Activated CD4-positive, CD25-positive, alpha-beta regulatory T cell (primary cell): ENCODE data around the gene ATP10A.

Experiments
- DNase-seq, 4 experiments: peaks; one replicate each; lab custom pipeline; 2025; lab: John Stamatoyannopoulos, UW

ATP10A gene

GRCh38 chr15:25719101-25719985 is 143.8 kb downstream of the ATP10A start:
- DNase-seq, result no peak

DNA sequence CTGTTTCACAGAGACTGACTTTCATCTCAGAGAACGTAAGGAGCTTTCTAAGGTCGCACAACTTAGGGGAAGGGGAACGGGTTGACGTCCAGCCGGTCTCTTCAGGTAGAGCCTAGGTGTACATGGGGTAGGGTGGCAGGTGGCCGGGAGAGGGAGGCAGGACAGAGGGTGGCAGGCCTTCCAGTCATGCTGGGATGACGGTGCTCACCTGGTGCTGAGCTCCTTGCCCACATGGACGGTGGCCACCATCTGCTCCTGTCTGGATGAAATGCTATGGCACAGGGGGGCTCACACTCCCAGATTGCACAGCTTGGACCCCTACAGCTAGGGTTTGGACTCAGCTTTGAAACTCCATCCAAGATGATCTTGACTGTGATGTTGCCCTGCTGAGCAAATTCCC is 144.5 kb downstream of the ATP10A start:
- DNase-seq, result no peak

DNA sequence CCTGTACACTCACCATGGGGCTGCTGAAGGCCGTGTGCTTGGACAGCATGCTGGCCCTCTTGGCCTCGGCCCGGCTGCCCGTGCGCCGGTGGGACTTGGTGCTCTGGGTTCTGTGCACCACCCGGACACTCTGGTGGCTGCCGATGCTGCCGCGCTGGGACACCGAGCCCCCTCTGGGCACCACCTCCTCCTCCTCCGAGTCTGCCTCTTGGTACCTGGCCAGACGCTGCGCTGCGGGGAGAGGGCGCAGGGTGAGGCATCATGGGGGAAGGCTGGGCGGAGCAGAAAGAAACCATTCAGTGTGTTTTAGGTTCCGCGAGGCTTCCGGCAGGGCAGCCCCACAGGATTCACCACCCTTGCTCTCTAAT is 145.0 kb downstream of the ATP10A start:
- no peak for DNase-seq

DNA sequence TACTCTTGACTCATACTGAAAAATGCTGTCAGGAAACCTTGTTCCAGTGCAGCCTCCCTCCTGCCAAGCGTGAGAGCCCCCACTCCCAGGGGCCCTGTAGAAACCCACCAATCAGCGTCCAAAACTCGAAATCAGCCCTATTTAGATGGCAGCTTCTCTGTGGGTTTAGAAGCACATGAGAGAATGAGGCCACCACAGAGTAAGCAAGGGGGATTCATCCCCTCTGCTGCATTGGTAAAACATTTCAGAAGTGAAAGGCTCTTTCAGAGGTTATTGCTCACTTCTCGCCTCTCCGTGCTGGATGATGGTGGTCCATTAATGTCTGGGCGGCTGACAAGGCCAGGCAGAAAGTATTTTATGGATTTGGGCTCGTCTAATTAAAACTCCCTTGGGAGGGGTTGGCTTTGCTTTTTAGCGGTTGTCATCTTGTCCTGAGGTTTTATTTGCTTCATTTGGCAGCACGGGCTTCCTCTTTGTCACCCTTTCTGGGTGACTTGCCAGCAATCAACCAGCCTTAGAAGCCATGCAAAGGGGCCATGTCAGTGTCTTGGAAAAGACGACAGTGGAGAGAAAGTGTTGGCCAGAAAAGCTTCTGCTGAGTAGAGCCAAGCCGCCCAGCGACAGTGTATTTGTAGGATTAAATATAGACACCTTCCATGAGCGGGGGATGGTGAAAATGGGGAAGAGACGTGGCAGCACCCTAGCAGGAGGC is 145.5 kb downstream of the ATP10A start:
- no peak for DNase-seq

GRCh38 chr15:25717127-25717456 is 146.0 kb downstream of the ATP10A start:
- no peak for DNase-seq

- DNase-seq, result no peak
Measured at GRCh38 chr15:25716414-25717126, 146.6 kb downstream of the ATP10A start.

DNA sequence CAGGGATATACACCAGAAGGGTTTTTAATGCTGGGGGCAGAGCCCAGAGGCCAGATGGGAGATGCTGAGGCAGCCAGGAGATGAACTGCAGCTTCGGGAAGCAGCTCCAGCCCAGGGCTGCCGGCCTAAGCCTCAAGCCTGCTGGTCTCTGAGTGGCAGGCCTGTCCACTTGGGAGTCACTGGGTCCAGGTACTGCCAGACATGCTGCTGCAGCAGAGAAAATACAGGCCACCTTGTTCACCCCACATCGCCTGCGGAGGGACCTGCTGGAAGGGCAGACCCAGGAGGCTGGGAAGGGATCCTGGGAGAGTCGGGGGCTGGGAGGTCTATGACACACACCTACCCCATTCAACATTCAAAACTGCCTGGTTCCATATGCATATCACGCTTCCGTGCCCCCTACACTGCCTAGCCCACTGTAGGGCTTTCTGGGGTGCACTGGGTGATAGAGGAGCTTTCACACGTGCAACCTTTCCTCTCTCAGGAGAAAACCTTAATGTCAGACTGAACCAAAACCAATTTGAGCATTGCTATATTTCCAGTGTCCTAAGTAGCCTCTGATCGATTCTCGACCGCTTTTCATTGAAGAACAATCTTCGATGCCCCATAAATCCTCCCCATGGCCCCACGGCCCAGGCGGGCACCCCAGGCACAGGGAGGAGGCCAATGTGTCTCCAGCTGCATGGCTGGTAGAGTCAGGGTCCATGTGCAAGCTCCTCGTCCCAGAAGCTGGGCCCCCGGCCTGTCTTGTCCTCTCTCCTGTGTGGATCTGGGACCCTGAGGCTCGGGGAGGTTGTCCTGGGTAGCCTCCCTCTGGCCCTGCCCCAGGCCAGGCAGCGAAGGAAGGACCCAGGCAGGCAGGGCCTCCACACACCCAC is 147.4 kb downstream of the ATP10A start:
- DNase-seq, result no peak

DNA sequence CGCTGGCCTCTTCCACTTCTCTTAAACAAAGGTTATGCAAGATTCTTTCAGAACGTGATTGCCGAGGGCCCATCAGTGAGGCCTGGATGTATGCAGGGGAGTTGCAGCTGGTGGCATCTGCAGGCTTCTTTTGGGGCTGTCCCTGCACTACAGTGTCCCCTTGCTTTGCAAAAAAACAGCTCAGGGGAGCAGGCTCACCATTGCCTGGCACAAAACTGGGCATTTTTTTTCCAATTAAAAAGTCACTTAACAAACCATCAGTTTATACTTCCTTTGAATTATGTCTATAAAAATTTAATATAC is 148.6 kb downstream of the ATP10A start:
- DNase-seq, result no peak

DNA sequence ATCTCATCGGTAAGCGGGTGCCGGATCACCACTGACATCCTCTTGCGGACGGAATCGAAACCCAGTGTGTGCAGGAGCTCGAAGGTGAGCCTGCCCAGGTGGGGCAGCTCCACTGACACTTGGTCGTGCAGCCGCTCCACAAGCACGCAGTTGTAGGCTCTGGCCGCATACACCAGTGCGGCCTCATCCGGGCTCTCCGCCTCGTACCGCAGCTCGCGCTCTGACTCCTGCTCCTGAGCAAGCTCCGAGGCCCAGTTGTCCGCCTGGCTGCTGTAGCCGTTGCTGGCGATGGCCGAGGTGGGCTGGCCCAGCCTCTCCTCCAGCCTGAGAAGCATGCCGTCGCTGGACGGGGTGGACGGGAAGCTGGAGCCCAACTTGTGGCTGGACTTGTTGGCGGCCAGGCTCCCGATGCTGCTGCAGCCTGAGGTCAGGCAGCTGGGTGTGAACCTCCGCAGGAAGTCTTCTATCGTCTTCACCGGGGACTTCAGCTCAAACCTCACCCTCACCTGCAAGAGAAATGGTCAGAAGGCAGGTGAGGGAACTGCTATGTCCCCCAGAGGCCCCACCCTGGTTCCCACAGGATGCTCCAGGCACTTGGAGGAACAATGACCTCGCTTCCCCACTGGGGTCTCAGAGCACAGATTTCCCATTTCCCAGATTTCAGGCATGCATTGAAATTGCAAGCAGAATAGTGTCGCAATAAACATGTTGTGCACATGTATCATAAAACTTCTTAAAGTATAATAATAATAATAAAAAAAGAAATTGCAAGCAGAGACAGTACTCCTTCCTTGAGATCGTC is 149.2 kb downstream of the ATP10A start:
- DNase-seq, result no peak

DNA sequence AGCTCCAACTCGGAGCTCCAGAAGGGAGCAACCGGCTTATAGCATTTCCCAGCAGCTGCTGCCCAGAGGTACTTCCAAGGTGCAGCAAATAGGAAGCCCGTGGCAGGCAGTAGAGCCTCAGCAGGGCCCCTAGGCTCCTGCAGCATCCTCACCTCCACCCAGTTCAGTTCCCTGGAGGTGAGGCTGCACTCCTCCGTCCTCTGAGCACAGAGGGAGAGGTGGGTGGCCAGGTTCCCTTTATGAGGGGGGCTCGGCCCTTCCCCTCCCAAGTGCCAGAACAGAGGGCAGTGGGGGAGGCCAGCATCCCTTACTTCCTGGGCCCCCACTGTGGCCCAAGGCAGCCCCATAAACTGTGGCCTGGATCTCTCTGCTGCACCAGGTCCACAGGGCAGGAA is 150.2 kb downstream of the ATP10A start:
- DNase-seq, result no peak

DNA sequence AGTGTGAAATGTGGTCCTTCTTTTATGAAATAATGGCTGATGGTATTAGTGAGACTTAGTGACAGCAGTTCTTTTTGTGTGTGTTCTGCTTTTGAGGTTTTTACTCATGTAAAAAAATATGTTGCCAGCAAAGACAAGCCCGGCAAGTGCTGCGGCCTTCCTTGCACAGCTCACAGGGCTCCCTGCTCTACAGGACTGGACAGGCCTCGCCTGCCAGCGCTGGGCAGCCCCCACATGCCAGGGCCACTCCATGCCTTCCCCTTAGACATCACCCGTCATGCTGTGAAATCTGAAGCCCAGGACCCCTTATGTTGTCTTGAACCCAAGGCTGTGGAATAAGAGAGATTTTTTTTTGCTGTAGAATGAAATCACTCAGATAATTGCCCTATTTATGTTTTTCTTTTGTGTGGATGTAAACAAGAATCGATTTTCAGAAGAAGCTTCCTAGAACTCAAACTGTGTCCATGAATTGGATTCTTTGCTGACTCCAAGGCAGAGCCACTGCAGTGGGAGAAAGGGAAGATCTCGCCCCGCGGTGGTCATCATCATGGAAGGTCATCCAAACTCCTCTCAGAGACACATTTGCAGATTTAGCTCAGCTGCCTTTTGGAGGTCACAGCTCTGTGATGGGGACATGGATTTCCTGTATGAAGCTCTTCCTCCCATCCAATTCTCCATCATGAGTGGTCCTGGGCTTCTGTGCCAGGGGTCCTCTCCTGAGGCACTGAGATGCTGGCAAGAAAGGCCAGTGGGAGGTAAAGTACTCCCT is 150.8 kb downstream of the ATP10A start:
- no peak for DNase-seq

DNA sequence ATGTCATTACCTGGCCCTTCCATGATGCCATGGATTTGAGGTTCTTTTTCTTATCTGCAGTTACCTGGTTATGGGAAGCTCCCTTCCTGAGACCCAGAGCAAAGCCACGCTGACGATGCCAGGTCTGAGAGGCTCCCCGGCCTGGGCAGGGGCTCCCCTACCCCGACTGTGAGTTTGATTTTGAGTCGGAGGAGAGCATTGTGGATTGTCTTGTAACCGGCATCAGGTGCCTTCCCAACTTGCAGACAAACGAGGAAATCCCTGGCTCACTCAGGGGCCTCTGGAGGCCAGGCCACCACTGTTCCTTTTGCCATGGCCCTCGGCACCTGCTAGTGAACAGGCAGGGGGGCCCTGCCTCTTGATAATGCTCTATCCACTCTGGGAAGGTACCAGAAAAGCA is 151.4 kb downstream of the ATP10A start:
- no peak for DNase-seq

GRCh38 chr15:25711164-25711563 is 152.0 kb downstream of the ATP10A start:
- DNase-seq, result no peak

DNA sequence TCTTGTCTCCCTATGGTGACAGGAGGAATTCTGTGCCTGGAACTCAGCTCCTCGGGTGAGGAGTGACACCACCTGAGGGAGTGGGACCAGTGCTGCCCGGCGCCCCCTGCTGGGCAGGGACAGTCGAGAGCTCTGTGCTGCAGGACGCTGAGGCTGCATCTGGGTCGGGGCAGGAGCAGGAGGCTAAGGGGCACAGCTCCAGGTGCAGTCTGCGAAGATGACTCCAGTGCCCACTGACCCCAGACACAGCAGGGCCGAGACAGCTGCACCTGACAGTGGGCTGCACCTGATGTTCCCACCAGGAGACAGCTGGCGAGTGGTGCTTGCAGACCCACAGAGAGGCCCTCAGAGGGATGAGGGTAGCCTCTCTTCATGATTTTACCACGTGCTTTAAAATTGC is 152.9 kb downstream of the ATP10A start:
- DNase-seq, result peak in 3 of 4 experiments; percentile 9 to 27 (median 24)

GRCh38 chr15:25709437-25710159 is 153.5 kb downstream of the ATP10A start:
- no peak for DNase-seq

DNA sequence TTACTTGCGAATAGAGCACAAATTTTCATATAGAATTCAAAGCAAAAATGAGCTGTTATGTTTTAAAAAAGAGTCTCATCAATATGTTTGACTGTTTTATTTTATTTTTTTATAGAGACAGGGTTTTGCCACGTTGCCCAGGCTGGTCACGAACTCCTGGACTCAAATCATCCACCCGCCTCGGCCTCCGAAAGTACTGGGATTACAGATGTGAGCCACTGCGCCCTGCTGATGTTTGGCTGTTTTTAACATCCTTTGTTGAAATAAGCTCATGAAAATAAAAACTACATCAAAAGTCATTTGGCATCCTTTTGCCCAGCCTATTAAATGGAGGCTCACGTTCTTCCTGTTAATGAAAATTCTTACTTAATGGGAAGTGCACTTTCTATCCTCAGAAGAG is 154.7 kb downstream of the ATP10A start:
- no peak for DNase-seq

- DNase-seq, result no peak
Measured at GRCh38 chr15:25707656-25708365, 155.3 kb downstream of the ATP10A start.

- no peak for DNase-seq
Measured at GRCh38 chr15:25706176-25706955, 156.8 kb downstream of the ATP10A start.
